Measurements from ENCODE around the gene AHSG.

DNA sequence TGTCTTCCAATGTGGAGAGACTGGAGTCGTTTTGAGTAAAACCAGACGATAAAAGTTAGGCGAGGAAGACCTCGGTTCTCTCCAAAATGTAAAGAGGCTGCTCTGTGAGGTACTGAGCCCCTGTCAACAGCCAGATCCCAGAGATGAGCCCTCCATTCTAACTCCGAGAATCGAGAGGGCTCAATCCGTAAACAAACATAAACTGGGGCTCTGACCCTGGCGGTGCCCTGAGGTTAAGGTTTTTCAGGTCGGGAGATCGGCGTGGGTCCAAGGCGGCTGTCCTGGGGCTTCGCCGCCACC is 46.1 kb upstream of the AHSG start:
- TF ChIP-seq, protein P1, sequence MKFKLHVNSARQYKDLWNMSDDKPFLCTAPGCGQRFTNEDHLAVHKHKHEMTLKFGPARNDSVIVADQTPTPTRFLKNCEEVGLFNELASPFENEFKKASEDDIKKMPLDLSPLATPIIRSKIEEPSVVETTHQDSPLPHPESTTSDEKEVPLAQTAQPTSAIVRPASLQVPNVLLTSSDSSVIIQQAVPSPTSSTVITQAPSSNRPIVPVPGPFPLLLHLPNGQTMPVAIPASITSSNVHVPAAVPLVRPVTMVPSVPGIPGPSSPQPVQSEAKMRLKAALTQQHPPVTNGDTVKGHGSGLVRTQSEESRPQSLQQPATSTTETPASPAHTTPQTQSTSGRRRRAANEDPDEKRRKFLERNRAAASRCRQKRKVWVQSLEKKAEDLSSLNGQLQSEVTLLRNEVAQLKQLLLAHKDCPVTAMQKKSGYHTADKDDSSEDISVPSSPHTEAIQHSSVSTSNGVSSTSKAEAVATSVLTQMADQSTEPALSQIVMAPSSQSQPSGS (tag by site-specific recombination; IDR thresholded peaks at IDR 0.05; ENCODE audit: low read depth): no peak
- TF ChIP-seq SP2 (tag by site-specific recombination; IDR thresholded peaks at IDR 0.05) (no peak), ZNF121 (tag by site-specific recombination; IDR thresholded peaks at IDR 0.05) (no peak), ZNF155 (tag by site-specific recombination; IDR thresholded peaks at IDR 0.05) (no peak), KLF10 (tag by site-specific recombination; IDR thresholded peaks at IDR 0.05) (no peak), KLF16 (tag by site-specific recombination; IDR thresholded peaks at IDR 0.05) (no peak), ZNF571 (tag by site-specific recombination; IDR thresholded peaks at IDR 0.05) (no peak), ZNF239 (tag by site-specific recombination; IDR thresholded peaks at IDR 0.05) (no peak)
- TF ChIP-seq, protein P2, sequence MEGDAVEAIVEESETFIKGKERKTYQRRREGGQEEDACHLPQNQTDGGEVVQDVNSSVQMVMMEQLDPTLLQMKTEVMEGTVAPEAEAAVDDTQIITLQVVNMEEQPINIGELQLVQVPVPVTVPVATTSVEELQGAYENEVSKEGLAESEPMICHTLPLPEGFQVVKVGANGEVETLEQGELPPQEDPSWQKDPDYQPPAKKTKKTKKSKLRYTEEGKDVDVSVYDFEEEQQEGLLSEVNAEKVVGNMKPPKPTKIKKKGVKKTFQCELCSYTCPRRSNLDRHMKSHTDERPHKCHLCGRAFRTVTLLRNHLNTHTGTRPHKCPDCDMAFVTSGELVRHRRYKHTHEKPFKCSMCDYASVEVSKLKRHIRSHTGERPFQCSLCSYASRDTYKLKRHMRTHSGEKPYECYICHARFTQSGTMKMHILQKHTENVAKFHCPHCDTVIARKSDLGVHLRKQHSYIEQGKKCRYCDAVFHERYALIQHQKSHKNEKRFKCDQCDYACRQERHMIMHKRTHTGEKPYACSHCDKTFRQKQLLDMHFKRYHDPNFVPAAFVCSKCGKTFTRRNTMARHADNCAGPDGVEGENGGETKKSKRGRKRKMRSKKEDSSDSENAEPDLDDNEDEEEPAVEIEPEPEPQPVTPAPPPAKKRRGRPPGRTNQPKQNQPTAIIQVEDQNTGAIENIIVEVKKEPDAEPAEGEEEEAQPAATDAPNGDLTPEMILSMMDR (tag by site-specific recombination; IDR thresholded peaks at IDR 0.05): peak; percentile 15; the same call in 1 of the 2 replicates
